MM.1S (cell line): ENCODE measurements around the gene CYP2D6.
A peak's percentile ranks its signal among the peaks of the same experiment; 100 is the strongest.
"Not testable (repeated sequence)": the region's sequence is repeated elsewhere in the genome, so short reads cannot be mapped to it uniquely, and the experiment has no call there.

Source experiments
- DNase-seq: peaks from one replicate; pipeline ENCODE4 v3.0.0-alpha.2; 2015
- H2AFZ ChIP-seq: fragments of 300-600 bp; sonication (generic); 2 replicates; pipeline ENCODE4 v1.6.0; 2016; ENCODE audit warnings: antibody characterized with exemption, low read length
- H3F3A ChIP-seq: fragments of 300-600 bp; sonication (generic); 2 replicates; pipeline ENCODE4 v1.6.1; 2016; ENCODE audit warnings: mild to moderate bottlenecking, antibody characterized with exemption, low read length, moderate library complexity, mixed read lengths; ENCODE audit not compliant: insufficient read depth
- H3K27ac ChIP-seq: fragments of 300-600 bp; sonication (generic); 2 replicates; pipeline ENCODE4 v1.5.1; 2016; ENCODE audit warnings: mild to moderate bottlenecking, low read length
- H3K27me3 ChIP-seq: fragments of 300-600 bp; sonication (generic); replicated peaks from 2 replicates; pipeline ENCODE4 v1.6.0; 2016; ENCODE audit warnings: low read length; ENCODE audit not compliant: insufficient read depth
- H3K36me3 ChIP-seq: fragments of 300-600 bp; sonication (generic); replicated peaks from 2 replicates; pipeline ENCODE4 v1.6.1; 2016; ENCODE audit warnings: mild to moderate bottlenecking, low read length, mixed read lengths; ENCODE audit not compliant: insufficient read depth
- H3K4me1 ChIP-seq: fragments of 300-600 bp; sonication (generic); 2 replicates; pipeline ENCODE4 v1.6.1; 2016; ENCODE audit warnings: low read length, mixed read lengths
- H3K4me2 ChIP-seq: fragments of 300-600 bp; sonication (generic); 2 replicates; pipeline ENCODE4 v1.6.0; 2016; ENCODE audit warnings: low read depth, low read length
- H3K4me3 ChIP-seq: fragments of 300-600 bp; sonication (generic); 2 replicates; pipeline ENCODE4 v1.5.1; 2016; ENCODE audit warnings: low read length, mixed read lengths
- H3K79me2 ChIP-seq: fragments of 300-600 bp; sonication (generic); 2 replicates; pipeline ENCODE4 v1.6.1; 2016; ENCODE audit warnings: mixed run types, low read length, mixed read lengths
- H3K9ac ChIP-seq: fragments of 300-600 bp; sonication (generic); 2 replicates; pipeline ENCODE4 v1.6.1; 2016; ENCODE audit warnings: low read length, mixed read lengths
- H3K9me2 ChIP-seq: fragments of 300-600 bp; sonication (generic); replicated peaks from 2 replicates; pipeline ENCODE4 v1.6.1; 2016; ENCODE audit warnings: mild to moderate bottlenecking, low read length, mixed read lengths; ENCODE audit not compliant: insufficient read depth
- H3K9me3 ChIP-seq: fragments of 300-600 bp; sonication (generic); replicated peaks from 2 replicates; pipeline ENCODE4 v1.6.1; 2016; ENCODE audit warnings: mild to moderate bottlenecking, low read length, mixed read lengths; ENCODE audit not compliant: insufficient read depth
- H4K20me1 ChIP-seq: fragments of 300-600 bp; sonication (generic); 2 replicates; pipeline ENCODE4 v1.6.1; 2016; ENCODE audit warnings: mild to moderate bottlenecking, low read length, moderate library complexity, mixed read lengths; ENCODE audit not compliant: insufficient read depth
- CTCF ChIP-seq: fragments of 300-600 bp; sonication (generic); IDR thresholded peaks from 2 replicates; pipeline ENCODE4 v1.5.1; 2016; ENCODE audit warnings: antibody characterized with exemption, low read length, mixed read lengths
- EZH2 ChIP-seq: fragments of 300-600 bp; sonication (generic); optimal IDR thresholded peaks from 2 replicates; pipeline ENCODE3; 2017; ENCODE audit warnings: low read depth, mild to moderate bottlenecking, antibody characterized with exemption, low read length, mixed read lengths
- EZH2phosphoT487 ChIP-seq: fragments of 300-600 bp; sonication (generic); IDR thresholded peaks from 2 replicates; pipeline ENCODE4 v1.6.1; 2018; ENCODE audit warnings: antibody characterized with exemption, low read length

CYP2D6 gene

GRCh38 chr22:42127606-42128005, 3.0 kb downstream of the CYP2D6 start:
- Histone ChIP-seq H3K79me2 (no peaks in the 10 kb centered on the region), H3K9me2 (no peaks in the 10 kb centered on the region), H3K9me3 (no peaks in the 10 kb centered on the region), H2AFZ (no peak overlapping the region), H3F3A (no peaks in the 10 kb centered on the region), H3K4me2 (no peak overlapping the region), H3K27ac (no peak overlapping the region), H4K20me1 (no peaks in the 10 kb centered on the region), H3K4me1 (no peaks in the 10 kb centered on the region), H3K36me3 (no peaks in the 10 kb centered on the region), H3K4me3 (no peak overlapping the region), H3K27me3 (no peaks in the 10 kb centered on the region), H3K9ac (no peak overlapping the region)
- no peak for TF ChIP-seq EZH2phosphoT487
- no peak for TF ChIP-seq EZH2
- TF ChIP-seq CTCF = no peak
- DNase-seq = no peak

DNA sequence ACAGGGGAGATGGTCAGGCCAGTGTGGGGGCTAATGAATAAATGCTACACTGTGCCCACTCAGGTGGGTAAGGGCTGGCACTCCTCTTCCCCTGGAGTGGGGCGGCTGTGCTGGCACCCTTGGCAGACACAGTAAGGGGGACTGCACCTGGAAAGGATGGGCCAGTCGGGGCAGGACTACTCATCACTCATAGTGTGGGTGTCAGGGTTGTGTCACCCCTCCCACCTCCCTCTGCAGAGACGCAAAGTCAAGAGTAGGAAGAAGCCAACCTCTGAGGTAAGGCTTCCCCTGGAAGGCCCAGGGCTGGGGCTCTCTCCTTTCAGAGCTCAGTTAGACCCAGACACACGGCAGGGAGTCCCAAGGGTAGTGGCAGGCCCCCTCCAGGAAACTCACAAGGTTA, 7.1 kb downstream of the CYP2D6 start:
- not testable (repeated sequence) for H3K9ac ChIP-seq, H3K27me3 ChIP-seq, H3K4me2 ChIP-seq, H3F3A ChIP-seq, H3K4me3 ChIP-seq, H3K9me2 ChIP-seq, H3K27ac ChIP-seq, H3K79me2 ChIP-seq, H2AFZ ChIP-seq, H3K9me3 ChIP-seq, H4K20me1 ChIP-seq, DNase-seq, H3K36me3 ChIP-seq
- peaks cover 10% of the 10 kb centered on the region for H3K4me1 ChIP-seq

DNA sequence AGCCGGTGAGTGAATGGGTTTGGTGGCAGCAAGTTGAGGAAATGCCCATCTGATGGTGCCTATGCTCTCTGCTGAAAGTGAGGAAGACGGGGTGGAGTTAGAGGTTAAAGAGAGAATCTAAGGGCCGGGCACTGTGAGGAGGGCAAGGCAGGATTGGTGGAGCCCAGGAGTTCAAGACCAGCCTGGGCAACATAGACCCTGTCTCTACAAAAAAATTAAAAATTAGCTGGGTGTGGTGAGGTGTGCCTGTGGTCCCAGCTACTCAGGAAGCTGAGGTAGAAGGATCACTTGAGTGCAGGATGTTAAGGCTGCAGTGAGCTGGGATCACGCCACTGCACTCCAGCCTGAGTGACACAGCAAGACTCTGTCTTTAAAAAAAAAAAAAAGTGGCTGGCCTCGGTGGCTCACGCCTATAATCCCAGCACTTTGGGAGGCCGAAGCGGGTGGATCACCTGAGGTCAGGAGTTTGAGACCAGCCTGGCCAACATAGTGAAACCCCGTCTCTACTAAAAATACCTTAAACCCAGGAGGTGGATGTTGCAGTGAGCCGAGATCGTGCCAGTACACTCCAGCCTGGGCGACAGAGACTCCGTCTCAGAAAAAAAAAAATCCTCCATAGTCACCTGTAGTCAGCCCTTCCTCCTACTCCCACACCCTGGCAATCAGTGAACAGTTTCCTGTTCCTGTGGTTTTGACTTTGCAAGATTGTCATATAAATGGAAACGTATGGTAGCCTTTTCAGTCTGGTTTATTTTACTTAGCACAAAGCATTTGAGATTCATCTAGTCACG, 10.2 kb downstream of the CYP2D6 start:
- Histone ChIP-seq H3K4me1 (peaks cover 10% of the 10 kb centered on the region), H3K4me3 (peak overlapping the region; percentile 25; the same call in 1 of the 2 replicates), H3K4me2 (peak overlapping the region; percentile 60), H2AFZ (peak overlapping the region; percentile 10; the same call in 1 of the 2 replicates), H3K27ac (peak overlapping the region; percentile 8; the same call in 1 of the 2 replicates)
- H3K9ac ChIP-seq, H3K79me2 ChIP-seq, H3F3A ChIP-seq, H3K9me3 ChIP-seq, H4K20me1 ChIP-seq, H3K36me3 ChIP-seq, H3K9me2 ChIP-seq, H3K27me3 ChIP-seq: not testable (repeated sequence)
- peak; percentile 62 for DNase-seq

GRCh38 chr22:42116848-42117424, 13.7 kb downstream of the CYP2D6 start:
- Histone ChIP-seq H3K4me3 (no peak overlapping the region), H3K9ac (no peak overlapping the region), H3K4me2 (no peak overlapping the region), H3K79me2 (no peaks in the 10 kb centered on the region), H2AFZ (no peak overlapping the region), H4K20me1 (no peaks in the 10 kb centered on the region), H3K27ac (no peak overlapping the region), H3K9me3 (no peaks in the 10 kb centered on the region), H3F3A (no peaks in the 10 kb centered on the region), H3K36me3 (no peaks in the 10 kb centered on the region), H3K4me1 (peaks cover 10% of the 10 kb centered on the region), H3K27me3 (no peaks in the 10 kb centered on the region), H3K9me2 (no peaks in the 10 kb centered on the region)
- DNase-seq = no peak
- TF ChIP-seq CTCF (peak; percentile 31), EZH2phosphoT487 (no peak)

DNA sequence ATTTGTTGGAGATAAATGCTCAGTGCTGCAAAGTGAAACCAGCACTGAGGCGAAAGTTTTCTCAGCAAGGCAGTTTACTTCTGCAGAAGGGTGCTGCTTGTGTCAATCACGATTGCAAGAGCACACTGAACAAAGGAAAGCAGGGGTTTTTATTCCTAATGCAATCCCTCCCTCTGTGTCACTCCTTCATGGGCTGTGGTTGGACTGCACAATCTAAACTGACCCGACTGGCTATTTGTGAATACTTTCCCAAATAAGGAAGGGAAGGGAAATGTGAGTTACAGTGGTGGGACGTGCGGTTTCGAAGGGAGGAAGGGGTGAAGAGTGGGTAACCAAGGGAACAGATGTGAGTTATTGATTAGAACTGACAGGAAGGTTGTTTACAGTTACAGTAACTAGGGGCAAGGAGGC, 15.2 kb downstream of the CYP2D6 start:
- not testable (repeated sequence) for H2AFZ ChIP-seq, H3F3A ChIP-seq

More for the DNA sequence above, 15.2 kb downstream of the CYP2D6 start:
- H3K9me2 ChIP-seq, H4K20me1 ChIP-seq, H3K4me2 ChIP-seq, H3K79me2 ChIP-seq, H3K27me3 ChIP-seq, H3K36me3 ChIP-seq, H3K9me3 ChIP-seq, H3K4me1 ChIP-seq, DNase-seq, H3K4me3 ChIP-seq, H3K27ac ChIP-seq, H3K9ac ChIP-seq: not testable (repeated sequence)
